ENCODE data around the gene AK5. TPM values are rescaled to one million over a fixed set of nuclear protein-coding genes. Genes with fewer than 3 reads are reported as not detected.

AK5 gene
- total RNA-seq, 4 donors from 2014 or later: 1.1 to 2.1 (median 1.2) TPM; not detected in 1

GRCh38 chr1:77592906-77593305 is 311.1 kb downstream of the AK5 start:
- H3K4me1 ChIP-seq: peaks cover 4% of the 10 kb centered on the region
- 95% methylated on average over 2 of the region's 2 CpGs for WGBS
- DNase-seq (ENCODE audit: low spot score in 2 of 2): no peak
- peaks cover under 1% of the 10 kb centered on the region for H3K36me3 ChIP-seq
- TF ChIP-seq EP300 (IDR thresholded peaks at IDR 0.05) (no peak), POLR2AphosphoS5 (IDR thresholded peaks at IDR 0.05) (no peak), POLR2A (IDR thresholded peaks at IDR 0.05) (no peak), CTCF (IDR thresholded peaks at IDR 0.05) (no peak)
- H3K27ac ChIP-seq: no peak overlapping the region
- no peaks in the 10 kb centered on the region for H3K27me3 ChIP-seq
- H3K4me3 ChIP-seq: no peak overlapping the region
- H3K9me3 ChIP-seq: no peaks in the 10 kb centered on the region

- no peak overlapping the region for H3K27ac ChIP-seq
- peaks cover 4% of the 10 kb centered on the region for H3K36me3 ChIP-seq
- peaks cover 4% of the 10 kb centered on the region for H3K4me1 ChIP-seq
- DNase-seq (ENCODE audit: low spot score in 2 of 2): no peak
- H3K4me3 ChIP-seq: no peak overlapping the region
- no peak for TF ChIP-seq POLR2AphosphoS5 (IDR thresholded peaks at IDR 0.05)
- TF ChIP-seq POLR2A (IDR thresholded peaks at IDR 0.05): no peak
- no peak for TF ChIP-seq CTCF (IDR thresholded peaks at IDR 0.05)
- no peak for TF ChIP-seq EP300 (IDR thresholded peaks at IDR 0.05)
- 74% methylated on average over 1 of the region's 1 CpG for WGBS
- no peaks in the 10 kb centered on the region for H3K9me3 ChIP-seq
- no peaks in the 10 kb centered on the region for H3K27me3 ChIP-seq
These were observed 312.7 kb downstream of the AK5 start for GRCh38 chr1:77594366-77595112.

GRCh38 chr1:77597310-77597709 is 315.5 kb downstream of the AK5 start:
- TF ChIP-seq POLR2A (IDR thresholded peaks at IDR 0.05) (no peak), CTCF (IDR thresholded peaks at IDR 0.05) (no peak), POLR2AphosphoS5 (IDR thresholded peaks at IDR 0.05) (no peak), EP300 (IDR thresholded peaks at IDR 0.05) (no peak)
- no peaks in the 10 kb centered on the region for H3K9me3 ChIP-seq
- H3K36me3 ChIP-seq: peaks cover 4% of the 10 kb centered on the region
- DNase-seq (ENCODE audit: low spot score in 2 of 2): no peak
- WGBS: 92% methylated on average over 1 of the region's 1 CpG
- no peak overlapping the region for H3K4me3 ChIP-seq
- H3K4me1 ChIP-seq: peaks cover 4% of the 10 kb centered on the region
- no peaks in the 10 kb centered on the region for H3K27me3 ChIP-seq
- H3K27ac ChIP-seq: no peak overlapping the region

GRCh38 chr1:77605246-77606026 is 323.6 kb downstream of the AK5 start:
- Histone ChIP-seq H3K4me1 (peaks cover 17% of the 10 kb centered on the region), H3K9me3 (peaks cover 10% of the 10 kb centered on the region), H3K36me3 (peaks cover 16% of the 10 kb centered on the region), H3K27ac (no peak overlapping the region), H3K27me3 (no peaks in the 10 kb centered on the region), H3K4me3 (no peak overlapping the region)
- WGBS: 66% methylated on average over 4 of the region's 5 CpGs
- TF ChIP-seq CTCF (IDR thresholded peaks at IDR 0.05): no peak
- TF ChIP-seq EP300 (IDR thresholded peaks at IDR 0.05): no peak
- DNase-seq (ENCODE audit: low spot score in 2 of 2): peak in 1 of 2 donors; percentile 75

- H3K27ac ChIP-seq: no peak overlapping the region
- H3K4me3 ChIP-seq: no peak overlapping the region
- no peak for TF ChIP-seq POLR2AphosphoS5 (IDR thresholded peaks at IDR 0.05)
- TF ChIP-seq EP300 (IDR thresholded peaks at IDR 0.05): no peak
- TF ChIP-seq POLR2A (IDR thresholded peaks at IDR 0.05): no peak
- no peak for TF ChIP-seq CTCF (IDR thresholded peaks at IDR 0.05)
- peaks cover 16% of the 10 kb centered on the region for H3K36me3 ChIP-seq
- DNase-seq (ENCODE audit: low spot score in 2 of 2): no peak
- H3K9me3 ChIP-seq: peaks cover 10% of the 10 kb centered on the region
- H3K27me3 ChIP-seq: no peaks in the 10 kb centered on the region
- 98% methylated on average over 3 of the region's 3 CpGs for WGBS
- H3K4me1 ChIP-seq: peaks cover 17% of the 10 kb centered on the region
These were observed 327.1 kb downstream of the AK5 start for GRCh38 chr1:77608893-77609292.

All from suprapubic skin (tissue), 4 donors.